B cell (primary cell): ENCODE results near the gene EVI5L. TPM values are rescaled to one million over a fixed set of nuclear protein-coding genes. Genes with fewer than 3 reads are reported as not detected.

Experiments
- ATAC-seq: fragments of 200-7000 bp; cut with Tn5 transposase; one replicate; pipeline ENCODE4 v1.10.0; 2021; ENCODE audit warnings: low read depth, mild to moderate bottlenecking, moderate number of reproducible peaks, moderate library complexity
- CTCF ChIA-PET: fragments of 350-600 bp; sonication (Branson Sonifier 250); formaldehyde crosslinking; loops from one replicate; lab custom pipeline; 2021; ENCODE audit warnings: antibody characterized with exemption, inconsistent platforms; lab: Charles Lee
- POLR2A ChIA-PET: fragments of 350-600 bp; sonication (Branson Sonifier 250); formaldehyde crosslinking; loops from one replicate; lab custom pipeline; 2021; ENCODE audit warnings: antibody characterized with exemption; lab: Charles Lee
- DNase-seq: peaks from one replicate; pipeline ENCODE4 v3.0.0; 2013
- H2AFZ ChIP-seq: 2 replicates; pipeline ENCODE4 v1.6.1; 2012; ENCODE audit warnings: mild to moderate bottlenecking, low read depth, low read length; ENCODE audit not compliant: insufficient read depth, poor library complexity, severe bottlenecking
- H3K27ac ChIP-seq, 2 donors: 1 replicate in 1 of 2; 2 replicates in 1 of 2; pipeline ENCODE4 v1.5.1; 2012 to 2013; ENCODE audit warnings: low read length in 2 of 2, mild to moderate bottlenecking in 2 of 2, moderate library complexity in 1 of 2
- H3K27me3 ChIP-seq, 4 experiments: fragments of 200-600 bp in 1 of 4; sonication (generic) in 1 of 4; replicated peaks in 1 of 4; 1 replicate in 2 of 4; 2 replicates in 2 of 4; pipeline versions ENCODE4 v1.6.1 to v1.7.0; 2013 to 2016; ENCODE audit warnings: low read length in 3 of 4, mild to moderate bottlenecking in 2 of 4, mixed read lengths in 1 of 4, moderate library complexity in 1 of 4; ENCODE audit not compliant: insufficient read depth in 4 of 4, control insufficient read depth in 3 of 4; ENCODE audit errors: control extremely low read depth in 1 of 4
- H3K36me3 ChIP-seq, 2 experiments: replicated peaks in 1 of 2; 1 replicate in 1 of 2; 2 replicates in 1 of 2; pipeline versions ENCODE4 v1.6.1 to v1.7.1; 2013; ENCODE audit warnings: low read length in 1 of 2; ENCODE audit not compliant: insufficient read depth in 2 of 2, control insufficient read depth in 1 of 2; ENCODE audit errors: control extremely low read depth in 1 of 2, extremely low read depth in 1 of 2
- H3K4me1 ChIP-seq, 2 donors: fragments of 200-600 bp in 1 of 2; sonication (generic) in 1 of 2; 1 replicate in 1 of 2; 2 replicates in 1 of 2; pipeline versions ENCODE4 v1.5.1 to v1.6.1; 2013 to 2017; ENCODE audit warnings: low read length in 2 of 2; ENCODE audit not compliant: control insufficient read depth in 2 of 2, insufficient read depth in 2 of 2
- H3K4me2 ChIP-seq: replicated peaks from 2 replicates; pipeline ENCODE3; 2012; ENCODE audit warnings: mild to moderate bottlenecking, low read depth, low read length; ENCODE audit not compliant: poor library complexity, severe bottlenecking
- H3K4me3 ChIP-seq, 5 experiments: fragments of 200-600 bp in 1 of 5; sonication (generic) in 1 of 5; 1 replicate in 3 of 5; 2 replicates in 2 of 5; pipeline versions ENCODE4 v1.5.1 to v1.7.0; 2011 to 2016; ENCODE audit warnings: low read length in 4 of 5, mild to moderate bottlenecking in 4 of 5, low read depth in 2 of 5, control low read depth in 1 of 5, moderate library complexity in 1 of 5; ENCODE audit not compliant: insufficient read depth in 1 of 5; ENCODE audit errors: control extremely low read depth in 1 of 5, extremely low read depth in 1 of 5
- H3K79me2 ChIP-seq: fragments of 200-600 bp; sonication (generic); one replicate; pipeline ENCODE4 v1.6.0; 2016; ENCODE audit warnings: low read length; ENCODE audit not compliant: control insufficient read depth, insufficient read depth
- H3K9ac ChIP-seq: fragments of 200-600 bp; sonication (generic); 2 replicates; pipeline ENCODE4 v1.6.1; 2017; ENCODE audit warnings: mild to moderate bottlenecking, low read length, moderate library complexity
- H3K9me3 ChIP-seq, 3 donors: one replicate each; pipeline versions ENCODE4 v1.6.1 to v1.7.1; 2013; ENCODE audit warnings: low read length in 2 of 3; ENCODE audit not compliant: control insufficient read depth in 2 of 3, insufficient read depth in 1 of 3; ENCODE audit errors: control extremely low read depth in 1 of 3
- H4K20me1 ChIP-seq: 2 replicates; pipeline ENCODE4 v1.6.0; 2012; ENCODE audit warnings: mild to moderate bottlenecking, low read length; ENCODE audit not compliant: insufficient read depth, control insufficient read depth, poor library complexity, severe bottlenecking
- H3K27ac Mint-ChIP-seq: one replicate; pipeline ENCODE4 v1.8.0; 2021; ENCODE audit warnings: mixed read lengths
- H3K27me3 Mint-ChIP-seq: one replicate; pipeline ENCODE4 v1.8.0; 2021; ENCODE audit warnings: mixed read lengths
- H3K4me1 Mint-ChIP-seq: one replicate; pipeline ENCODE4 v1.8.0; 2021; ENCODE audit warnings: mixed read lengths
- H3K4me3 Mint-ChIP-seq: one replicate; pipeline ENCODE4 v1.8.0; 2021; ENCODE audit warnings: mixed read lengths
- H3K9me3 Mint-ChIP-seq: one replicate; pipeline ENCODE4 v1.8.0; 2022; ENCODE audit warnings: mixed read lengths; ENCODE audit not compliant: insufficient read depth
- EZH2 ChIP-seq: IDR thresholded peaks from 2 replicates; pipeline ENCODE4 v1.6.1; 2012; ENCODE audit warnings: borderline replicate concordance, low read depth, mild to moderate bottlenecking, moderate library complexity, low read length; ENCODE audit not compliant: insufficient read depth, poor library complexity, severe bottlenecking
- WGBS: methylation state at CpG from one replicate; pipeline ENCODE4 v1.1.5; 2013; ENCODE audit warnings: missing lambda C conversion rate; ENCODE audit not compliant: insufficient coverage; 5-methylcytosine and 5-hydroxymethylcytosine counted together
- intact Hi-C: fragments of 100-400 bp; cut with micrococcal nuclease; formaldehyde crosslinking; loops from one replicate; pipeline ENCODE4 v1.10.0; 2022
- polyA plus RNA-seq: library from polyadenylated mRNA; depleted of rRNA; stranded (reverse); fragments of >200 nt; gene quantifications from 2 replicates; pipeline ENCODE4 v1.2.3, GENCODE V29; 2012
- total RNA-seq, 2 donors: library from RNA; stranded (reverse); fragments of 120-200 nt in 1 of 2; gene quantifications; 1 replicate in 1 of 2; 2 replicates in 1 of 2; pipeline versions ENCODE4 v1.2.3 to v1.2.4, GENCODE V29; 2013 to 2022
- TF ChIP-seq, protein P1 (sequence below): fragments of 200-600 bp; IDR thresholded peaks from one replicate; pipeline ENCODE4 v1.8.0; 2022; ENCODE audit warnings: antibody characterized with exemption, mild to moderate bottlenecking

The EVI5L gene
- total and polyA plus RNA-seq, 2 donors (not counting 1 experiment from before 2014, with no cell fraction given): 7.9 to 11.8 TPM

GRCh38 chr19:7847664-7848063, 17.6 kb downstream of the EVI5L start:
- 98% methylated on average over 23 of the region's 23 CpGs for WGBS
- intact Hi-C loops: no loop called here

DNA sequence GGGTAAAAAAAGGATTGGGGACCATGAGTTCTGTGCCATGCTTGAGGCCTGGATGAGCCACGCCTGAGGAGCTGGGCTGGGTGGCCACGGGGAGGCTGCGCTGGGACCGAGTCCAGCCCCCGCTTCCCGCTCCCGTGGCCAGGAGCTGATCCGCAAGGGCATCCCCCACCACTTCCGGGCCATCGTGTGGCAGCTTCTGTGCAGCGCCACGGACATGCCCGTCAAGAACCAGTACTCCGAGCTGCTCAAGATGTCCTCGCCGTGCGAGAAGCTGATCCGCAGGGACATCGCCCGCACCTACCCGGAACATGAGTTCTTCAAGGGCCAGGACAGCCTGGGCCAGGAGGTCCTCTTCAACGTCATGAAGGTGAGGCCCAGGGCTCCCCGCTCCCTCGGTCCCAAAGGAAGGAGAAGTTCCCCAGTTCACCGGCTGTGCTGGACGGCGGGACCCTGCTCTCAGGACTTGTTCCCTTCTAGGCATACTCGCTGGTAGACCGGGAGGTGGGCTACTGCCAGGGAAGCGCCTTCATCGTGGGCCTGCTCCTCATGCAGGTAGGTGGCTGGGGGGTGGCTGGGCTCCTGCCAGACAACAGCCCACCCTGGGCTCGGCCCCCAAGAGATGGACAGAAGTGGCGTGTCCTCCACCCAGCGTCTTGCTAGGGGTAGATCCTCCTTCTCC, 18.9 kb downstream of the EVI5L start:
- Histone ChIP-seq H3K79me2 (no peaks in the 10 kb centered on the region), H3K9ac (no peak overlapping the region), H2AFZ (no peak overlapping the region), H3K4me2 (no peak overlapping the region), H3K27ac (no peak overlapping the region), H3K4me1 (peaks cover 6 to 7% of the 10 kb centered on the region in 2 donors), H3K27me3 (peaks cover 0 to 5% (median 0%) of the 10 kb centered on the region in 4 experiments), H4K20me1 (peaks cover 11% of the 10 kb centered on the region), H3K36me3 (no peaks in the 10 kb centered on the region), H3K4me3 (no peak overlapping the region), H3K9me3 (peaks cover 0 to 3% (median 0%) of the 10 kb centered on the region in 3 donors)
- DNase-seq: no peak
- H3K9me3 Mint-ChIP-seq: no peaks in the 10 kb centered on the region
- ATAC-seq: no peak
- ChIA-PET POLR2A (interaction anchor here (0.7 kb wide), 1 partner anchor 1075 kb away, joined by 5 read pairs; no protein-coding TSS in a partner anchor), CTCF (no interaction called here)
- H3K27ac Mint-ChIP-seq: no peak overlapping the region
- 97% methylated on average over 30 of the region's 34 CpGs for WGBS
- H3K4me1 Mint-ChIP-seq: peaks cover 8% of the 10 kb centered on the region
- H3K27me3 Mint-ChIP-seq: no peaks in the 10 kb centered on the region
- no peak overlapping the region for H3K4me3 Mint-ChIP-seq
- no peak for TF ChIP-seq EZH2
- TF ChIP-seq, protein P1, sequence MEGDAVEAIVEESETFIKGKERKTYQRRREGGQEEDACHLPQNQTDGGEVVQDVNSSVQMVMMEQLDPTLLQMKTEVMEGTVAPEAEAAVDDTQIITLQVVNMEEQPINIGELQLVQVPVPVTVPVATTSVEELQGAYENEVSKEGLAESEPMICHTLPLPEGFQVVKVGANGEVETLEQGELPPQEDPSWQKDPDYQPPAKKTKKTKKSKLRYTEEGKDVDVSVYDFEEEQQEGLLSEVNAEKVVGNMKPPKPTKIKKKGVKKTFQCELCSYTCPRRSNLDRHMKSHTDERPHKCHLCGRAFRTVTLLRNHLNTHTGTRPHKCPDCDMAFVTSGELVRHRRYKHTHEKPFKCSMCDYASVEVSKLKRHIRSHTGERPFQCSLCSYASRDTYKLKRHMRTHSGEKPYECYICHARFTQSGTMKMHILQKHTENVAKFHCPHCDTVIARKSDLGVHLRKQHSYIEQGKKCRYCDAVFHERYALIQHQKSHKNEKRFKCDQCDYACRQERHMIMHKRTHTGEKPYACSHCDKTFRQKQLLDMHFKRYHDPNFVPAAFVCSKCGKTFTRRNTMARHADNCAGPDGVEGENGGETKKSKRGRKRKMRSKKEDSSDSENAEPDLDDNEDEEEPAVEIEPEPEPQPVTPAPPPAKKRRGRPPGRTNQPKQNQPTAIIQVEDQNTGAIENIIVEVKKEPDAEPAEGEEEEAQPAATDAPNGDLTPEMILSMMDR: no peak
- intact Hi-C loops: no loop called here

More at GRCh38 chr19:7847664-7848063, 17.6 kb downstream of the EVI5L start:
- H3K79me2 ChIP-seq: peaks cover 9% of the 10 kb centered on the region
- no peaks in the 10 kb centered on the region for H3K9me3 ChIP-seq
- TF ChIP-seq, protein P1: no peak
- TF ChIP-seq EZH2: no peak
- Mint-ChIP-seq H3K27me3 (no peaks in the 10 kb centered on the region), H3K9me3 (no peaks in the 10 kb centered on the region), H3K4me3 (no peak overlapping the region), H3K4me1 (no peaks in the 10 kb centered on the region), H3K27ac (no peak overlapping the region)
- ChIA-PET POLR2A (no interaction called here), CTCF (no interaction called here)
- H3K27ac ChIP-seq: no peak overlapping the region
- H3K4me2 ChIP-seq: no peak overlapping the region
- no peak for DNase-seq
- no peak overlapping the region for H3K9ac ChIP-seq
- H2AFZ ChIP-seq: no peak overlapping the region
- H3K4me1 ChIP-seq: no peaks in the 10 kb centered on the region
- no peak overlapping the region for H3K4me3 ChIP-seq
- no peaks in the 10 kb centered on the region for H3K27me3 ChIP-seq
- H3K36me3 ChIP-seq: no peaks in the 10 kb centered on the region
- no peak for ATAC-seq
- peaks cover 11% of the 10 kb centered on the region for H4K20me1 ChIP-seq
